ENCODE data around the gene CIT.

The CIT gene

DNA sequence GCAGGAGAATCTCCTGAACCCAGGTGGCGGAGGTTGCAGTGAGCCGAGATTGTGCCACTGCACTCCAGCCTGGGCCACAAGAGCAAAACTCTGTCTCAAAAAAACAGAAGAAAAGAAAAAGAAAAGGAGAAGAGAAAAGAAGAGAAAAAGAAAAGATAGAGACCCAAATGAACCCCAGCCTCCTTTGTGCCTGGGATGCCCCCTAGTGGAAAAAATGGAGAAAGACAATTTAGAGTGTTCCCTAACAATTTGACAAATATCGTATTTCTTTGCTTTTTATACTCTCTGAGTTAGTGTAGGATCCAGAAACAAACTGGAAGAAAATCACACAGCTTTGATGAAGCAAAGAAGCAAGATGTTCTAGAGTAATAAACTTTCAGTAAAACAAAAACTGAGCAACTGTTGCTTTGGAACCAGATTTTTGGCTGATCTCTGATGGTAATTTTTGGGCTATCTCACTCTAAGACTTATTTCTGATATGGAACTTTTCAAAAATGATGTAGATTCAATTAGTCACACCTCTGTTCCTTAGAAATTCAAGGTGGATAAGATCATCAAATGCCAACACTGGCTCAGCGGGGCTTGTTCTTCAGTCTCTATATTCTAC lies 227.8 kb downstream of the CIT start:
- peaks cover 0 to 10% (median 0%) of the 10 kb centered on the region in 3 donors for H3K9me3 ChIP-seq
- TF ChIP-seq, protein P1, sequence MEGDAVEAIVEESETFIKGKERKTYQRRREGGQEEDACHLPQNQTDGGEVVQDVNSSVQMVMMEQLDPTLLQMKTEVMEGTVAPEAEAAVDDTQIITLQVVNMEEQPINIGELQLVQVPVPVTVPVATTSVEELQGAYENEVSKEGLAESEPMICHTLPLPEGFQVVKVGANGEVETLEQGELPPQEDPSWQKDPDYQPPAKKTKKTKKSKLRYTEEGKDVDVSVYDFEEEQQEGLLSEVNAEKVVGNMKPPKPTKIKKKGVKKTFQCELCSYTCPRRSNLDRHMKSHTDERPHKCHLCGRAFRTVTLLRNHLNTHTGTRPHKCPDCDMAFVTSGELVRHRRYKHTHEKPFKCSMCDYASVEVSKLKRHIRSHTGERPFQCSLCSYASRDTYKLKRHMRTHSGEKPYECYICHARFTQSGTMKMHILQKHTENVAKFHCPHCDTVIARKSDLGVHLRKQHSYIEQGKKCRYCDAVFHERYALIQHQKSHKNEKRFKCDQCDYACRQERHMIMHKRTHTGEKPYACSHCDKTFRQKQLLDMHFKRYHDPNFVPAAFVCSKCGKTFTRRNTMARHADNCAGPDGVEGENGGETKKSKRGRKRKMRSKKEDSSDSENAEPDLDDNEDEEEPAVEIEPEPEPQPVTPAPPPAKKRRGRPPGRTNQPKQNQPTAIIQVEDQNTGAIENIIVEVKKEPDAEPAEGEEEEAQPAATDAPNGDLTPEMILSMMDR (IDR thresholded peaks at IDR 0.05), result peak; percentile 21 to 33
- DNase-seq, result no peak
- no peaks in the 10 kb centered on the region for H3K27me3 ChIP-seq
- no peaks in the 10 kb centered on the region for H3K4me1 ChIP-seq
- H3K36me3 ChIP-seq, result no peaks in the 10 kb centered on the region
- intact Hi-C loops (cut with DNase I; ENCODE audit: low total_unique reads), result no loop called here
- no peak overlapping the region for H3K27ac ChIP-seq
- no peak overlapping the region for H3K4me3 ChIP-seq

DNA sequence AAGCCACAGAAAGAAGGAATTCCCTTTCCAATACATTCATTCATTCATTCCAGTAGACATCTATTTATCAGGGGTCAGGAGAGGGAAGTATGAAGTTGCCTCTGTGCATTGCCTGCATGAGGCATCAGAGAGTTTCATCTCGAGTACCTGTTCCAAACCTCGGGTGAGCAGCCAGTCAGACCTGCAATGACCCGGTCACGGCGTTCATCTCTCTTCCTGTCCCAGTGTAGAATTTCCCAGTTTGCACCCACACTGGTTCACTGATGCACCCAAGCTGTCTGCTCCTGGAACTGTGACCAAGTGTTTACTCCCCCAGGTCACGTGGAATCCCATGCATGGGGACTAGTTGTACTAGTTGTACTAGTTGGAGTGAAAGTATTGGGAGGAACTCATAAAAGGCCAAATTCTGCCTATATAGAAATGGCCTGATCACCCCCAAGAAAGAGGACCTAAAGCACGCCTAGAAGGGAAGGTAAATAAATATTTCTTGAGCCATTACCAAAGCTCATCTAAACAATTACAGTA lies 231.5 kb downstream of the CIT start:
- intact Hi-C loops (cut with DNase I; ENCODE audit: low total_unique reads), result no loop called here
- H3K9me3 ChIP-seq, result no peaks in the 10 kb centered on the region
- no peaks in the 10 kb centered on the region for H3K36me3 ChIP-seq
- H3K27me3 ChIP-seq, result no peaks in the 10 kb centered on the region
- H3K4me1 ChIP-seq, result no peaks in the 10 kb centered on the region
- TF ChIP-seq, protein P1 (IDR thresholded peaks at IDR 0.05), result no peak
- no peak for DNase-seq
- no peak overlapping the region for H3K27ac ChIP-seq
- H3K4me3 ChIP-seq, result no peak overlapping the region

DNA sequence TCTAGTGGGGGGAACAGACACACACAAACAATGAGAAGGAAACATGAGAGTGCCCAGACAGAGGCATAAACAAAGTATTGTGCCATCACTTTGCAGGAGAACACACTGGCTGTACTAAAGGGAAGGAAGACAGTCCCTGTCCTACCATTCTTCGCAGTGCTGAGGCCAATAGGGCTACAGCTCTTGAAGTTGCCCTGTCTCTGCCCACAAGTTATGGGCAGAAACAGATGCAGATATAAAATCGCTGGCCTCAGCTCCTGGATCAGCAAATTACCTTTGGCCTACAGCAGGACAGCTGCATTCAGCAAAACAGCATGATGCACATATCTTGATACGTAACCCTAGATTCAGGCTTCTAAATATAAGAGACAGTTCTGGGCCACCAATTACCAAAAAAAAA lies 232.2 kb downstream of the CIT start:
- no peak for DNase-seq
- TF ChIP-seq, protein P1 (IDR thresholded peaks at IDR 0.05), result no peak

DNA sequence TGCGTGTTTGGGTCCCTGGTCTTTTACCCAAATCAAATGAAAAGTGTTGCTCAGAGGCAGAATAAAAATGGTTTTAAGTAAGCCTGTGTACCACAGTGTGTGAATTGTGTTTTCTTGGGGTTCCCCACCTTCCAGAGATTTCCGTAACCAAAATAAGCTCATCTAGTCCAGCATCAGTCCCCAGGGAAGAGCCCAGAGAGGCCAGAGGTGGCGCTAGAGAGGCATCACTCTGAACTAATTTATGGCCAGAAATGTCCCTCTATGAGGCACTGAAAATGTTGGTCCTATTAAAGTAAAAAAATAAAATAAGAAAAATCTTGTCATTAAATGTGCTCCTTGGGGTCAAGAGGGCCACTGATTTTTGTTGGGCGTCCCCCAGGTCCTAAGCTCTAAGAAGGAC lies 234.1 kb downstream of the CIT start:
- Histone ChIP-seq H3K9me3 (no peaks in the 10 kb centered on the region), H3K27ac (no peak overlapping the region), H3K4me3 (no peak overlapping the region), H3K36me3 (no peaks in the 10 kb centered on the region), H3K4me1 (no peaks in the 10 kb centered on the region), H3K27me3 (no peaks in the 10 kb centered on the region)
- intact Hi-C loops (cut with DNase I; ENCODE audit: low total_unique reads), result no loop called here
- no peak for DNase-seq
- TF ChIP-seq, protein P1 (IDR thresholded peaks at IDR 0.05), result no peak

More for the DNA sequence above, 232.2 kb downstream of the CIT start:
- H3K27ac ChIP-seq, result no peak overlapping the region
- no peaks in the 10 kb centered on the region for H3K9me3 ChIP-seq
- no peak overlapping the region for H3K4me3 ChIP-seq
- H3K36me3 ChIP-seq, result no peaks in the 10 kb centered on the region
- H3K4me1 ChIP-seq, result no peaks in the 10 kb centered on the region
- H3K27me3 ChIP-seq, result no peaks in the 10 kb centered on the region
- intact Hi-C loops (cut with DNase I; ENCODE audit: low total_unique reads), result no loop called here
